HG02798 (cell line): ENCODE results near the gene THYN1.
"Not testable (repeated sequence)": the region's sequence is repeated elsewhere in the genome, so short reads cannot be mapped to it uniquely, and the experiment has no call there.

ENCODE experiments used
- ATAC-seq: cut with Tn5 transposase; IDR thresholded peaks from one replicate; pipeline ENCODE4 v1.9.1; 2021; ENCODE audit warnings: mild to moderate bottlenecking; ENCODE audit not compliant: unreplicated experiment, poor library complexity

THYN1 gene

GRCh38 chr11:134275534-134276395 lies 22.6 kb upstream of the THYN1 start, which contains the start of gene GLB1L3:
Gene GLB1L3, plus strand, starts transcription at chr11:134276379. Its CDS starts 362 bp downstream, at chr11:134276741.
- peak; percentile 74 for ATAC-seq

- no peak for ATAC-seq
These were observed 22.0 kb upstream of the THYN1 start for GRCh38 chr11:134275188-134275533.

- no peak for ATAC-seq
These were observed 20.2 kb upstream of the THYN1 start for GRCh38 chr11:134273317-134273712.

- no peak for ATAC-seq
These were observed 19.5 kb upstream of the THYN1 start for GRCh38 chr11:134272381-134273316.

- ATAC-seq, result no peak
These were observed 18.8 kb upstream of the THYN1 start for GRCh38 chr11:134271978-134272377.

- ATAC-seq, result no peak
These were observed 17.1 kb upstream of the THYN1 start for GRCh38 chr11:134270250-134270714.

- ATAC-seq, result no peak
These were observed 14.8 kb upstream of the THYN1 start for GRCh38 chr11:134267966-134268365.

- ATAC-seq, result no peak
These were observed 14.3 kb upstream of the THYN1 start for GRCh38 chr11:134267461-134267860.

GRCh38 chr11:134266841-134267251 lies 13.7 kb upstream of the THYN1 start:
- ATAC-seq, result no peak

- no peak for ATAC-seq
These were observed 13.3 kb upstream of the THYN1 start for GRCh38 chr11:134266440-134266839.

- ATAC-seq, result no peak
These were observed 12.0 kb upstream of the THYN1 start for GRCh38 chr11:134264966-134265764.

- no peak for ATAC-seq
These were observed 8.7 kb upstream of the THYN1 start for GRCh38 chr11:134261626-134262488.

- no peak for ATAC-seq
These were observed 7.8 kb upstream of the THYN1 start for GRCh38 chr11:134260983-134261382.

- no peak for ATAC-seq
These were observed 7.4 kb upstream of the THYN1 start for GRCh38 chr11:134260503-134260902.

GRCh38 chr11:134258577-134258976 lies 5.4 kb upstream of the THYN1 start:
- no peak for ATAC-seq

GRCh38 chr11:134257101-134257500 lies 3.9 kb upstream of the THYN1 start:
- no peak for ATAC-seq

GRCh38 chr11:134255184-134255561 lies 2.0 kb upstream of the THYN1 start:
- not testable (repeated sequence) for ATAC-seq

- no peak for ATAC-seq
These were observed 1.5 kb upstream of the THYN1 start for GRCh38 chr11:134254433-134255183.
